ENCODE data around the gene GCSH. TPM values are rescaled to one million over a fixed set of nuclear protein-coding genes. Genes with fewer than 3 reads are reported as not detected.
"Not testable (repeated sequence)": the region's sequence is repeated elsewhere in the genome, so short reads cannot be mapped to it uniquely, and the experiment has no call there.

GCSH gene
- total RNA-seq, 1 donor from 2014 or later, result 19.8 TPM

DNA sequence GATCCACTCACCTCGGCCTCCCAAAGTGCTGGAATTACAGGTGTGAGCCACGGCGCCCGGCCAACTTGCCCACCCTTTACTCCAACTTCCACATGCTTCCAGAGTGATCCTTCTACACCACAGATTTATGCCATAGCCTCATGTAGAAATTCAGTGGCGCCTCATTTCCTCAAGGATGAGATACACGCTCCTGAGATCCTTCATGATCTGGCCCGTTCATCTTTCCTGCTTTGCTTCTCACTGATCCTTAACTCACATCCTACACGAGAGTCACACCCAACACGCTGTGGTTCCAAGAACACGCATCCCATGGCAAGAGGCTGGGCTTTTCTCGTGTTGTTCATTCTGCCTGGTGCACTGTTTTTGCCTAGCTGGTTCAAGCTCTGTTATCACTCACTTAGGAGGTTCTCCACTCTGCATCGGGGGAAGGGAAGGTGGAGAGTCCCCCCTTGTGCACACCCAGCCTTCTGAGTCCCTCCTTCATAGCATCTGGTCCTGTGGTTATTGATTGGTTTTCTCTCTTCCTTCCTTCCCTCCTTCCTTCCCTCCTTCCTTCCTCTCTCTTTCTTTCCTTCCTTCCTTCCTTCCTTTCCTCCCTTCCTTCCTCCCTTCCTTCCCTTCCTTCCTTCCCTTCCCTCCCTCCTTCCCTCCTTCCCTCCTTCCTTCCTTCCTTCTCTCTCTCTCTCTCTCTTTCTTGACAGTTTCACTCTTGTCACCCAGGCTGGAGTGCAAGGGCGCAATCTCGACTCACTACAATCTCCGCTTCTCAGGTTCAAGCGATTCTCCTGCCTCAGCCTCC is 32.7 kb upstream of the GCSH start:
- H3K9ac ChIP-seq (ENCODE audit: low read depth in 1 of 3, low read length in 3 of 3), result no peak overlapping the region
- no peak overlapping the region for H3K27ac ChIP-seq (ENCODE audit: low read depth, low read length)
- no peak overlapping the region for H3K4me3 ChIP-seq (ENCODE audit: low read length in 3 of 3)
- H3K9me3 ChIP-seq (ENCODE audit: control insufficient read depth in 3 of 3, low read length in 3 of 3), result no peaks in the 10 kb centered on the region
- no peaks in the 10 kb centered on the region for H3K4me1 ChIP-seq (ENCODE audit: control insufficient read depth in 3 of 3, insufficient read depth in 3 of 3, low read length in 3 of 3)
- H3K27me3 ChIP-seq (ENCODE audit: control insufficient read depth in 3 of 3, insufficient read depth in 3 of 3, low read length in 3 of 3), result no peaks in the 10 kb centered on the region
- peaks cover 0 to 5% (median 4%) of the 10 kb centered on the region in 3 donors for H3K36me3 ChIP-seq (ENCODE audit: control insufficient read depth in 3 of 3, insufficient read depth in 3 of 3, low read length in 3 of 3)

DNA sequence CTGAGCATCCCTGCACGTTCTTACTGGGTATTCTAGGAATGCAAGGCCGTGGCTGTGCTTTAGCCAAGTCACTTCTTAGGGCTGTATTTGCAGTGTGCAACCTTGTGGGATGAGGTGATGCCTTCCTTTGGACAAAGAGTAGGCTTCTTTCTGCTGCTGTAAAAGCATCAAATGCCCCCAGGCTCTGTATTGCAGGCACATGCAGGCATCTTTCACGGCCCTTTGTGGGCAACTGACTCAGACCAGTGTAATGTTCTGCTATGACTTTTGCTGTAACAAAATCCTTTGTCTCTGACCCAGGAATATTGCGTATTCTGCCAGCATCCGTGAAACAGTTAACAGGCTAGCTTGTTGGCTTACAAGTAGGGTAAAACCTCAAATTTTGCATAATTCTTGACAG is 30.9 kb upstream of the GCSH start:
- Histone ChIP-seq H3K4me3 (ENCODE audit: low read length in 3 of 3) (no peak overlapping the region), H3K36me3 (ENCODE audit: control insufficient read depth in 3 of 3, insufficient read depth in 3 of 3, low read length in 3 of 3) (peaks cover 0 to 4% (median 3%) of the 10 kb centered on the region in 3 donors), H3K27ac (ENCODE audit: low read depth, low read length) (no peak overlapping the region), H3K4me1 (ENCODE audit: control insufficient read depth in 3 of 3, insufficient read depth in 3 of 3, low read length in 3 of 3) (no peaks in the 10 kb centered on the region), H3K27me3 (ENCODE audit: control insufficient read depth in 3 of 3, insufficient read depth in 3 of 3, low read length in 3 of 3) (no peaks in the 10 kb centered on the region), H3K9me3 (ENCODE audit: control insufficient read depth in 3 of 3, low read length in 3 of 3) (no peaks in the 10 kb centered on the region), H3K9ac (ENCODE audit: low read depth in 1 of 3, low read length in 3 of 3) (no peak overlapping the region)

DNA sequence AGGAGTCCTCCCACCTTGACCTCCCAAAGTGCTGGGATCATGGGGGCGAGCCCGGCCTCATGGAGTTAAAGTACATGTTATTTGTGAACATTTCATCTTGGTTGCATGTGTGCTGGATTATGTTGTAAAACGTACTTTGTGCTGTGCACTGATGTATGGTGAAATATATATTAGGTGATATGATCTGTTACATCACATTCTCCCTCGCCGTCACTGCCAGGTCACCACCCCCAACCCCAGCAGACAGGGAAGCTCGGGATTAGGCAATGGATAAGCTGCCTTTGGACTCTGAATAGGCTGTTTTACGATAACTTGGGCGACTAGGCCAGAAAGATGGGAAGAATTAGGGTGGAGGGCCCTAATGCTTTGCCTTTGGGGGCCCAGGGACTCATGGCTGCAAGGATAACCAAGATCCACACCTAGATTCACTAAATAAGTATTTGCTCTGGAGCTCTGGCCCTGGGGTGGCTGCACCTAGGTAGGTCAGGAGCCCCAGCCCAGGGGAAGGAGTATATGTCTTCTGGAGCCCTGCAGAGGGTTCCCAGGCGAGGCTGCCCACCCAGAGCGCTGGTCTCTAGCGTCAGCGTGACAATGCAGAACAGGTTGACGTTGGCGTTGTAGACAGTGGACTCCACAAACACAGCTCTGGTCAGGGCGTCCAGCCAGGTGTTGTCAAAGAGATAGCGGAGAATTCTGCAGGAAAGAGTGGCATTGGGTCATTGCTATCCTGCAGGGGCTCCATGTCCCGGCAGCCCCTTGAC is 27.1 kb upstream of the GCSH start:
- H3K9me3 ChIP-seq (ENCODE audit: control insufficient read depth in 3 of 3, low read length in 3 of 3), result no peaks in the 10 kb centered on the region
- H3K27ac ChIP-seq (ENCODE audit: low read depth, low read length), result no peak overlapping the region
- H3K4me1 ChIP-seq (ENCODE audit: control insufficient read depth in 3 of 3, insufficient read depth in 3 of 3, low read length in 3 of 3), result no peaks in the 10 kb centered on the region
- peaks cover 0 to 4% (median 3%) of the 10 kb centered on the region in 3 donors for H3K36me3 ChIP-seq (ENCODE audit: control insufficient read depth in 3 of 3, insufficient read depth in 3 of 3, low read length in 3 of 3)
- H3K27me3 ChIP-seq (ENCODE audit: control insufficient read depth in 3 of 3, insufficient read depth in 3 of 3, low read length in 3 of 3), result no peaks in the 10 kb centered on the region
- no peak overlapping the region for H3K9ac ChIP-seq (ENCODE audit: low read depth in 1 of 3, low read length in 3 of 3)
- H3K4me3 ChIP-seq (ENCODE audit: low read length in 3 of 3), result no peak overlapping the region

DNA sequence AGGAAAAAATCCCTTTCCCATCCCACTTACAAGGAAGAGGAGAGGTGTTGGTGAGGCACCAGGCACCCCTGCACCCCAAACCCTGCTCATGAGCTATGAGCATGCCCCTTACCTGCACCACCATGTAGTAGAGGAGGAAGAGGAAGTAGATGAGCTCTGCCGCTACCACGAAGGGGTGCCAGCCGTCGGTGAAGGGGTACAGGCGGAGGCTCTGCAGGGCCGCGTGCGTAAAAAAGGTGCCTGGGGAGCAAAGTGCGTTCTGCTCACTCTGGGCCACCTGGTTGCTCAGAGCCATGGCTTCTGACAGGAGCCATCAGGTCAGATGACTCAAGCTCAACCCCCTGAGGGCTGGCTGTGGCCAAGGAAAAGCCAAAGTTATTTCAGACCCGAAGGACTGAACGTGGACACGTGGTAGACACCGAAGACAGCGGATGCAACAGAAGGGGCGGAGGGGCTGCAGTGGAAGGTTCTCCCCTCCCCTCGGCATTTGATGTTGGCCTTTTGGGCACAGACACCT is 25.3 kb upstream of the GCSH start:
- H3K9me3 ChIP-seq (ENCODE audit: control insufficient read depth in 3 of 3, low read length in 3 of 3), result no peaks in the 10 kb centered on the region
- no peaks in the 10 kb centered on the region for H3K27me3 ChIP-seq (ENCODE audit: control insufficient read depth in 3 of 3, insufficient read depth in 3 of 3, low read length in 3 of 3)
- no peaks in the 10 kb centered on the region for H3K36me3 ChIP-seq (ENCODE audit: control insufficient read depth in 3 of 3, insufficient read depth in 3 of 3, low read length in 3 of 3)
- no peaks in the 10 kb centered on the region for H3K4me1 ChIP-seq (ENCODE audit: control insufficient read depth in 3 of 3, insufficient read depth in 3 of 3, low read length in 3 of 3)
- no peak overlapping the region for H3K27ac ChIP-seq (ENCODE audit: low read depth, low read length)
- H3K4me3 ChIP-seq (ENCODE audit: low read length in 3 of 3), result no peak overlapping the region
- no peak overlapping the region for H3K9ac ChIP-seq (ENCODE audit: low read depth in 1 of 3, low read length in 3 of 3)

DNA sequence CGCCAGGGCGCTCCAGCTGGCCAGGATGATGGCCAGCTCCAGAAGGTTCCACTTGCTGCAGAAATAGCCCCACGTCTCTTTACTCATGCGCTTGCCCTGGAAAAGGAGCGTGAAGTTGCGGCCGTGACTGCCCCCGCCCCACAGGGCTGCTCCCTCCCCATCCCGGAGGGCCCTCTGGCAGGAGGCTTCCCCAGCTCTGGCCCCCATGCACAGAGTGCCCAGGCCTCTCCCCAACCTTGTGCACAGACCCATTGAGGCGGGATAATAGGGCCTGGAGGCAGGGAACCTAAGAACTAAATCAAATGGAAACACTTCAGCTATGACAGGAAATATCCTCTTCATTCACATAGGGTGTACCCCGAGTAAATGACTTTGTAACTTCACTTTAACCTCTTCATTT is 21.2 kb upstream of the GCSH start:
- Histone ChIP-seq H3K9ac (ENCODE audit: low read depth in 1 of 3, low read length in 3 of 3) (no peak overlapping the region), H3K9me3 (ENCODE audit: control insufficient read depth in 3 of 3, low read length in 3 of 3) (no peaks in the 10 kb centered on the region), H3K27me3 (ENCODE audit: control insufficient read depth in 3 of 3, insufficient read depth in 3 of 3, low read length in 3 of 3) (no peaks in the 10 kb centered on the region), H3K4me1 (ENCODE audit: control insufficient read depth in 3 of 3, insufficient read depth in 3 of 3, low read length in 3 of 3) (no peaks in the 10 kb centered on the region), H3K27ac (ENCODE audit: low read depth, low read length) (no peak overlapping the region), H3K4me3 (ENCODE audit: low read length in 3 of 3) (no peak overlapping the region), H3K36me3 (ENCODE audit: control insufficient read depth in 3 of 3, insufficient read depth in 3 of 3, low read length in 3 of 3) (no peaks in the 10 kb centered on the region)

DNA sequence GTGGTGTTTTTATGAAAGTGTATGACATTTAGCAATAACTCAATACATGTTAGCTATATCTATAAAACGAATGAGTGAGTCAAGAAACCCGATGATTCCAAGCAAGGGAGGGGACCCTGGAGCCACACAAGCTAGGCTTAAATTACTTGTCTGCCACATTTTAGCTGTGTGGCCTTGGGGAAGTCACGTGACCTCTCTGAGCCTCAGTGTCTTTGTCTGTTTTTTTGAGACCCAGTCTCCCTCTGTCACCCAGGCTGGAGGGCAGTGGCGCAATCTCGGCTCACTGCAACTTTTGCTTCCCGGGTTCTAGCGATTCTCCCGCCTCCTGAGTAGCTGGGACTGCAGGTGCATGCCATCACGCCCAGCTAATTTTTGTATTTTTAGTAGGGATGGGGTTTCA is 20.1 kb upstream of the GCSH start:
- no peak overlapping the region for H3K9ac ChIP-seq (ENCODE audit: low read depth in 1 of 3, low read length in 3 of 3)
- H3K27me3 ChIP-seq (ENCODE audit: control insufficient read depth in 3 of 3, insufficient read depth in 3 of 3, low read length in 3 of 3), result no peaks in the 10 kb centered on the region
- H3K4me1 ChIP-seq (ENCODE audit: control insufficient read depth in 3 of 3, insufficient read depth in 3 of 3, low read length in 3 of 3), result no peaks in the 10 kb centered on the region
- no peak overlapping the region for H3K4me3 ChIP-seq (ENCODE audit: low read length in 3 of 3)
- H3K27ac ChIP-seq (ENCODE audit: low read depth, low read length), result no peak overlapping the region
- no peaks in the 10 kb centered on the region for H3K9me3 ChIP-seq (ENCODE audit: control insufficient read depth in 3 of 3, low read length in 3 of 3)
- H3K36me3 ChIP-seq (ENCODE audit: control insufficient read depth in 3 of 3, insufficient read depth in 3 of 3, low read length in 3 of 3), result no peaks in the 10 kb centered on the region

DNA sequence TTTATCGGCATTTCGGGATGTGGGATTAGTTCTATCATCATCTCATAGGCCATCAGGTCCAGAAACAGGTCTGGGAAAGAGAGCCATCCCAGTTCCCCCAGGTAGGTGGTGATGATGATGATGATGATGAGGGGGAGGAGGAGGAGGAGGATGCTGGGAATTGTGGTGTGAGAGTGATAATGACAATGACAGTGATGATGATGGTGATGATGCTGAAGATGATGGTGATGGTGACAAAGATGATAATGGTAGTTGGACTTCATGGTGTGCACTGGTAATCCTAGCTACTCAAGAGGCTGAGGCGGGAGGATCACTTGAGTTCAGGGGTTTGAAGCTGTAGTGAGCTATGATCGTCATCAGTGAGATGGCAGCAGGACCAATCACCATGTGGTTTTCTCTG is 16.3 kb upstream of the GCSH start:
- no peaks in the 10 kb centered on the region for H3K4me1 ChIP-seq (ENCODE audit: control insufficient read depth in 3 of 3, insufficient read depth in 3 of 3, low read length in 3 of 3)
- H3K9me3 ChIP-seq (ENCODE audit: control insufficient read depth in 3 of 3, low read length in 3 of 3), result no peaks in the 10 kb centered on the region
- H3K4me3 ChIP-seq (ENCODE audit: low read length in 3 of 3), result no peak overlapping the region
- no peaks in the 10 kb centered on the region for H3K27me3 ChIP-seq (ENCODE audit: control insufficient read depth in 3 of 3, insufficient read depth in 3 of 3, low read length in 3 of 3)
- no peak overlapping the region for H3K27ac ChIP-seq (ENCODE audit: low read depth, low read length)
- H3K36me3 ChIP-seq (ENCODE audit: control insufficient read depth in 3 of 3, insufficient read depth in 3 of 3, low read length in 3 of 3), result no peaks in the 10 kb centered on the region
- H3K9ac ChIP-seq (ENCODE audit: low read depth in 1 of 3, low read length in 3 of 3), result no peak overlapping the region

DNA sequence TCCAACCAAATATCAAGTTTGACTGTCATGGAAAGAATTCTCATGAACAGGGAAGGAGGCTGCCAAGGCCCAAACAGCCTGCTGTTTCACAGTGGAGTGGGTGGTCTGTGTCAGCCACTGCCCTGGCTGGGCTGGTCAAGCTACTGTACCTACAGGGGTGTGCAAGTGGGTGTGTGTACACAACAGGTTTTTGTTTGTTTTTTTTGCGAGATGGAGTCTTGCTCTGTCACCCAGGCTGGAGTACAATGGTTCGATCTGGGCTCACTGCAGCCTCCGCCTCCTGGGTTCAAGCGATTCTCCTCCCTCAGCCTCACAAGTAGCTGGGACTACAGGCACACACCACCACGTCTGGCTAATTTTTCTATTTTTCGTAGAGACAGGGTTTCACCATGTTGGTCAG is 13.1 kb upstream of the GCSH start:
- not testable (repeated sequence) for H3K4me3 ChIP-seq (ENCODE audit: low read length in 3 of 3); H3K27me3 ChIP-seq (ENCODE audit: control insufficient read depth in 3 of 3, insufficient read depth in 3 of 3, low read length in 3 of 3); H3K36me3 ChIP-seq (ENCODE audit: control insufficient read depth in 3 of 3, insufficient read depth in 3 of 3, low read length in 3 of 3); H3K27ac ChIP-seq (ENCODE audit: low read depth, low read length); H3K4me1 ChIP-seq (ENCODE audit: control insufficient read depth in 3 of 3, insufficient read depth in 3 of 3, low read length in 3 of 3); H3K9me3 ChIP-seq (ENCODE audit: control insufficient read depth in 3 of 3, low read length in 3 of 3); H3K9ac ChIP-seq (ENCODE audit: low read depth in 1 of 3, low read length in 3 of 3)

DNA sequence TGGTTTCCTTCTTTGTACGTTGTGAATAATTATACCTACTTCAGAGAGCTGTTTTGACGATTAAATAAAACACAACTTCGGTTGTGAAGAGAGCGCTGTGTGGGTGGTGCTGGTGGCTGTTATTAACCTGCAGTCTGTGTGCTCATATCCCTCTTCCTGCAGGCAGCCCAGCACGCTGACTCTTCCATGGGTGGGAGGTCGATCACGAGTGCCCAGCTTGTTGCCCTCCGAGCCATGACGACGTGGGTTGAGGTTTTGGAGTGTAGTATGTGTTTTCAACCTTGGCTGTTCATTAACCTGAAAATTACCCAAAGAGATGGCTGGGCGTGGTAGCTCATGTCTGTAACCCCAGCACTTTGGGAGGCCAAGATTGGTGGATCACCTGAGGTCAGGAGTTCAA is 11.3 kb upstream of the GCSH start:
- no peak overlapping the region for H3K27ac ChIP-seq (ENCODE audit: low read depth, low read length)
- no peaks in the 10 kb centered on the region for H3K27me3 ChIP-seq (ENCODE audit: control insufficient read depth in 3 of 3, insufficient read depth in 3 of 3, low read length in 3 of 3)
- H3K9ac ChIP-seq (ENCODE audit: low read depth in 1 of 3, low read length in 3 of 3), result no peak overlapping the region
- H3K4me3 ChIP-seq (ENCODE audit: low read length in 3 of 3), result no peak overlapping the region
- no peaks in the 10 kb centered on the region for H3K9me3 ChIP-seq (ENCODE audit: control insufficient read depth in 3 of 3, low read length in 3 of 3)
- no peaks in the 10 kb centered on the region for H3K4me1 ChIP-seq (ENCODE audit: control insufficient read depth in 3 of 3, insufficient read depth in 3 of 3, low read length in 3 of 3)
- H3K36me3 ChIP-seq (ENCODE audit: control insufficient read depth in 3 of 3, insufficient read depth in 3 of 3, low read length in 3 of 3), result no peaks in the 10 kb centered on the region

DNA sequence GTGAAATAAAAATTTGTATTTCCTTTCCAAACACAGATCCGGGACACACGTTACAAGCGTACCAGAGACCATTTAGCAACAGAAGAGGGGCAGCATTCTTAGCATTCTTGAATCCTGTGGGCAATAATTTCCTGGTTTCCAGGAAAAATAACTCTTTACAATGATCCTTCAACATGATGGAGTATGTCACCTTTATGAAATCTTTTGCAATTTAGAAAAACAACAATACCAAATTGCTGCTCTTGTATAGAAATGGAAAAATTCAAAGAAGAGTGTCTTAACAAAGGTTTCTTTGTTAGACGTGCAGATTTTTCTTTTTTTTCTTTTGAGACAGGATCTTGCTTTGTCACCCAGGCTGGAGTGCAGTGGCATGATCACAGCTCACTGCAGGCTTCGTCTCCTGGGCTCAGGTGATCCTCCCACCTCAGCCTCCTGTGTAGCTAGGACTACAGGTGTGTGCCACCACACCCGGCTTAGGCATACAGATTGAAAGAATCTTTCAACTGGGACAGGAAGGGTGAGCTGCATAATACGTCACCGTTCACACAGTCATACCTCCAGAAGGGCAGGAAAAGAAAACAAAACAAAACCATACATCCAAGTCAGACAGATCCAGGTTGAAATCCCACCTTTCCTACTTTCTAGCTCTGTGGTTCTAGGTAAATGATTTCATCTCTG is 10.8 kb upstream of the GCSH start:
- no peaks in the 10 kb centered on the region for H3K27me3 ChIP-seq (ENCODE audit: control insufficient read depth in 3 of 3, insufficient read depth in 3 of 3, low read length in 3 of 3)
- H3K9ac ChIP-seq (ENCODE audit: low read depth in 1 of 3, low read length in 3 of 3), result no peak overlapping the region
- H3K4me3 ChIP-seq (ENCODE audit: low read length in 3 of 3), result no peak overlapping the region
- no peaks in the 10 kb centered on the region for H3K9me3 ChIP-seq (ENCODE audit: control insufficient read depth in 3 of 3, low read length in 3 of 3)
- H3K36me3 ChIP-seq (ENCODE audit: control insufficient read depth in 3 of 3, insufficient read depth in 3 of 3, low read length in 3 of 3), result no peaks in the 10 kb centered on the region
- H3K27ac ChIP-seq (ENCODE audit: low read depth, low read length), result no peak overlapping the region
- no peaks in the 10 kb centered on the region for H3K4me1 ChIP-seq (ENCODE audit: control insufficient read depth in 3 of 3, insufficient read depth in 3 of 3, low read length in 3 of 3)

Data from skeletal muscle tissue (tissue), 4 donors.